ENCODE measurements around the gene HSF2.

- TF ChIP-seq CTCF (IDR thresholded peaks at IDR 0.05) (peak in 1 of 2 donors; percentile 40), POLR2A (IDR thresholded peaks at IDR 0.05) (peak in 1 of 2 donors; percentile 6), POLR2AphosphoS5 (IDR thresholded peaks at IDR 0.05) (no peak), EP300 (IDR thresholded peaks at IDR 0.05) (no peak)
Observed at GRCh38 chr6:122399348-122400120, at the start of gene HSF2.
